Measurements from ENCODE around the gene P2RY2.
A peak's percentile ranks its signal among the peaks of the same experiment; 100 is the strongest.

P2RY2 gene

GRCh38 chr11:73218106-73218829, at the start of gene P2RY2:
Gene P2RY2, plus strand, starts transcription at chr11:73218281. Its CDS starts 15,879 bp downstream, at chr11:73234160.
- peaks cover 16% of the 10 kb centered on the region for H3K4me1 ChIP-seq (ENCODE audit: control insufficient read depth, insufficient read depth, low read length)
- H3K9ac ChIP-seq (ENCODE audit: low read length): no peak within 1 kb of the TSS
- no peaks in the 10 kb centered on the region for H3K36me3 ChIP-seq (ENCODE audit: control insufficient read depth, insufficient read depth, low read length)
- H3K9me3 ChIP-seq (ENCODE audit: control insufficient read depth, low read length): no peaks in the 10 kb centered on the region
- H3K27me3 ChIP-seq (ENCODE audit: control insufficient read depth, insufficient read depth, low read length): peaks cover 29% of the 10 kb centered on the region
- peak within 1 kb of the TSS; percentile 35 for H3K4me3 ChIP-seq (ENCODE audit: low read length)

GRCh38 chr11:73168925-73169579, 49.0 kb upstream of the P2RY2 start:
- H3K9me3 ChIP-seq (ENCODE audit: control insufficient read depth, low read length): no peaks in the 10 kb centered on the region
- H3K36me3 ChIP-seq (ENCODE audit: control insufficient read depth, insufficient read depth, low read length): no peaks in the 10 kb centered on the region
- no peaks in the 10 kb centered on the region for H3K27me3 ChIP-seq (ENCODE audit: control insufficient read depth, insufficient read depth, low read length)
- no peak overlapping the region for H3K9ac ChIP-seq (ENCODE audit: low read length)
- no peak overlapping the region for H3K4me3 ChIP-seq (ENCODE audit: low read length)
- peaks cover 8% of the 10 kb centered on the region for H3K4me1 ChIP-seq (ENCODE audit: control insufficient read depth, insufficient read depth, low read length)

DNA sequence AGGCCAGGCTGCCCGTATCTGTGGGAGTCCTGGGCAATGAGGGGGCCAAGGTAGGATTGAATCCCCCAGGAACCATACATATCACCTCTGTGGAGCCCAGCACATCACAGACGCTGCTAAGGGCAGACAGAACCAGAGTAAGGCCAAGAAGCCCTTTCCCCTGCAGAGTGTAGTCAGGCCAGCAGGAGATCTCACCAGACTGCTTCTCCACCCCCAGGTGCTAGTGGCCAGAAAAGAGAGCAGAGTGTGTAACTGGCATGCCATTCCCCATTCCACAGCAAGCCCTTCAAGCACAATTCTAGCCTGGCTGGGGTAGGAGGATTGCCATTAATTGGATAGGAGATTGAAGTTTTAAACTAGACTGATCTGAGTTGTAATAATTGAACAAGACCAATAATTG, 47.9 kb upstream of the P2RY2 start:
- Histone ChIP-seq H3K27me3 (ENCODE audit: control insufficient read depth, insufficient read depth, low read length) (no peaks in the 10 kb centered on the region), H3K4me1 (ENCODE audit: control insufficient read depth, insufficient read depth, low read length) (peaks cover 8% of the 10 kb centered on the region), H3K4me3 (ENCODE audit: low read length) (no peak overlapping the region), H3K9me3 (ENCODE audit: control insufficient read depth, low read length) (no peaks in the 10 kb centered on the region), H3K36me3 (ENCODE audit: control insufficient read depth, insufficient read depth, low read length) (no peaks in the 10 kb centered on the region), H3K9ac (ENCODE audit: low read length) (no peak overlapping the region)

GRCh38 chr11:73171436-73172161, 46.5 kb upstream of the P2RY2 start:
- Histone ChIP-seq H3K36me3 (ENCODE audit: control insufficient read depth, insufficient read depth, low read length) (no peaks in the 10 kb centered on the region), H3K4me1 (ENCODE audit: control insufficient read depth, insufficient read depth, low read length) (peaks cover 18% of the 10 kb centered on the region), H3K9ac (ENCODE audit: low read length) (no peak overlapping the region)

DNA sequence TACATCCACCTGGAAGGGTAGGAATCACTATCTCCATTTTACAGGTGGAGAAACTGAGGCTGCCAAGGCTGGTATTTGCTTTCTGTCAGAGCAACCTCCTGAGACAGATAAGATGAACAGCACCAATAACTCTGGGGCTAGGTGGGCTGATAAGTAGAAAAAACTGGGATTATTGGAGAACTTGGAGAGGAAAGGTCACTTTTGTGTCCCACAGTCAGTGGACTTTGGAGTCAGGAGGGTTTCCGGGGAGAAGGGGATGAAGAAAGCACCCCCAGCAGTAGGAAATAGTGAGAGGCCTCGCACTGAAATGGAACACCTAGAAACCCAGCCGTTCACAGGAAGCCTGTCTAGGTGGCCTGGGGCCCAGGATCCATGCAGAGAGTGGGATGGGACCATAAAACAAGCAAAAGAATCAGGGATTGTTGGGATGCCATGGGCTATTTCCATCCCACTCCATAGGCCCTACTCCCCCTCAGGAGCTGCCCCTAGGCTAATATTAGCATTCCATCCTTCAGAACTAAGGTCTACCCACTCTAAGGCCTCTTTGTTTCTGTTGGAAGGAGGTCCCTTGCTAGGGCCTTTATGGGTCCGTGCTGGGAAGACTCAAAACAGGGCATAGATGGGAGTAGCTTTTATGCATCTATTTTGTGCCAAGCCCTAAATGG, 45.0 kb upstream of the P2RY2 start:
- H3K9me3 ChIP-seq (ENCODE audit: control insufficient read depth, low read length): no peaks in the 10 kb centered on the region
- H3K4me3 ChIP-seq (ENCODE audit: low read length): no peak overlapping the region
- H3K36me3 ChIP-seq (ENCODE audit: control insufficient read depth, insufficient read depth, low read length): no peaks in the 10 kb centered on the region
- H3K4me1 ChIP-seq (ENCODE audit: control insufficient read depth, insufficient read depth, low read length): peaks cover 29% of the 10 kb centered on the region
- H3K9ac ChIP-seq (ENCODE audit: low read length): no peak overlapping the region
- no peaks in the 10 kb centered on the region for H3K27me3 ChIP-seq (ENCODE audit: control insufficient read depth, insufficient read depth, low read length)

More at GRCh38 chr11:73171436-73172161, 46.5 kb upstream of the P2RY2 start:
- Histone ChIP-seq H3K4me3 (ENCODE audit: low read length) (no peak overlapping the region), H3K9me3 (ENCODE audit: control insufficient read depth, low read length) (no peaks in the 10 kb centered on the region), H3K27me3 (ENCODE audit: control insufficient read depth, insufficient read depth, low read length) (no peaks in the 10 kb centered on the region)

DNA sequence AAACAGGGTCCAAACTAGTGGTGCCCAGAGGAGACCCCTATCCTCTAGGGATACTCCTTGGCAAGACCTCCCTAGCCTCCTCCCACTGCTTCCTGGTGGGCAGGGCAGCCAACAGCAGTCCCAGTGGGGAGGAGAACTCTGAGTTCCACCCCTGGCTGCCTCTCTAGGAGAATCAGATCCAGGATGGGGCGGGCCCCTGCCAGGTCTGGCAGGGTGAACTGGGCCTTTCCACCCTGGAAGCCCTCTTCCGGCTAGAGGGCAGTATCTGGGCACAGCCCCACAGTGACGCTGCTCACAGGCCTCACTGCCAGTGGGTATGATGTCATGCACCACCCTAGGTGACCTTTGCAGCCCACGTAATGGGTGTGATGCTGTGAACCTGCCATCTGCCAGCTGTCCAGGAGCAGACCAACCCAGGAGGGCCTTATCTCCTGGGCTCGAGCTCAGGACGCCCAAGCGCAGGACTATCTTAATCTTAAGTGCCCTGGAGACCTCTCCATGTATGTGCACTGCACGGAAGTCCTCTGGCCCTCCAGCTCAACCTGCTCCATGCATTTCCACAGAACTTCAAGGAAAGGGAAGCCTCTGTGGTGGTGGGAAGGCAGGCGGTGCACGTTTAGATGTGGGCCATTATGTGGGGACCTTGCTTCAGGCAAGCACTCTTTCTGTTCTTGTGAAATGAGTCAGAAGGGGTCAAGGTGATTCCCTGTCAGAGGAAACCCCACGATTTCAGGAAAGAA, 44.2 kb upstream of the P2RY2 start:
- Histone ChIP-seq H3K9ac (ENCODE audit: low read length) (no peak overlapping the region), H3K36me3 (ENCODE audit: control insufficient read depth, insufficient read depth, low read length) (no peaks in the 10 kb centered on the region), H3K9me3 (ENCODE audit: control insufficient read depth, low read length) (no peaks in the 10 kb centered on the region), H3K27me3 (ENCODE audit: control insufficient read depth, insufficient read depth, low read length) (peaks cover 6% of the 10 kb centered on the region), H3K4me3 (ENCODE audit: low read length) (no peak overlapping the region), H3K4me1 (ENCODE audit: control insufficient read depth, insufficient read depth, low read length) (peaks cover 31% of the 10 kb centered on the region)

- H3K9ac ChIP-seq (ENCODE audit: low read length): no peak overlapping the region
- H3K9me3 ChIP-seq (ENCODE audit: control insufficient read depth, low read length): no peaks in the 10 kb centered on the region
- no peaks in the 10 kb centered on the region for H3K36me3 ChIP-seq (ENCODE audit: control insufficient read depth, insufficient read depth, low read length)
- peaks cover 7% of the 10 kb centered on the region for H3K27me3 ChIP-seq (ENCODE audit: control insufficient read depth, insufficient read depth, low read length)
- peaks cover 31% of the 10 kb centered on the region for H3K4me1 ChIP-seq (ENCODE audit: control insufficient read depth, insufficient read depth, low read length)
- no peak overlapping the region for H3K4me3 ChIP-seq (ENCODE audit: low read length)
Measured at GRCh38 chr11:73174495-73174791, 43.6 kb upstream of the P2RY2 start.

DNA sequence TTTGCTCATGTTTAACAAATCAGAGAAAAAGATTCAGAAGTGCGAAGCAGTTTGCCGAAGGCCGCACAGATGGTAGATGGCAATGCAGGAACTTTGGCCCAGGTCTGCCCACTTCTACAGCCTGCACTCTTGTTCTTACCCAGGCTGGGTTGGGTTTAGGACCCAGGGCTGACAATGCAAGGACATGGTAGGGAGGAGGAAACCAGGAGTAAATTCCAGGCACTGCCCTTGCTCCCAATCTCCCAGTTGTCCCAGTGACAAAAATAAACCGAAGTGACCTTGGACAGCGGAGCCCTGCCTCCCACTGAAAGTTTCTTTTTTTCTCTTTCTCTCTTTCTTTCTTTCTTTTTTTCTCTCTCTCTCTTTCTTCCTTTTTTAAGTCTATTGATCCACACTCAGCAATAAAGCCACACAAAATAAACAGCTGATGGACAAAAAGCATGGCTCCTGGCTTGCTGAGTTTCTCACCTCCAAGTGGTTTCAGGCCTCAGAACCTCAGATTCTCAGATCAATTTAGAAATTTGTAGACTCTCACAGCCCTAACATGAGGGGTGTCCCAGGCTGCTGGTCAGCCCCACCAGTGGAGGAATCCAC, 42.4 kb upstream of the P2RY2 start:
- H3K36me3 ChIP-seq (ENCODE audit: control insufficient read depth, insufficient read depth, low read length): no peaks in the 10 kb centered on the region
- peaks cover 31% of the 10 kb centered on the region for H3K4me1 ChIP-seq (ENCODE audit: control insufficient read depth, insufficient read depth, low read length)
- peaks cover 7% of the 10 kb centered on the region for H3K27me3 ChIP-seq (ENCODE audit: control insufficient read depth, insufficient read depth, low read length)
- H3K9ac ChIP-seq (ENCODE audit: low read length): no peak overlapping the region
- no peaks in the 10 kb centered on the region for H3K9me3 ChIP-seq (ENCODE audit: control insufficient read depth, low read length)
- no peak overlapping the region for H3K4me3 ChIP-seq (ENCODE audit: low read length)

DNA sequence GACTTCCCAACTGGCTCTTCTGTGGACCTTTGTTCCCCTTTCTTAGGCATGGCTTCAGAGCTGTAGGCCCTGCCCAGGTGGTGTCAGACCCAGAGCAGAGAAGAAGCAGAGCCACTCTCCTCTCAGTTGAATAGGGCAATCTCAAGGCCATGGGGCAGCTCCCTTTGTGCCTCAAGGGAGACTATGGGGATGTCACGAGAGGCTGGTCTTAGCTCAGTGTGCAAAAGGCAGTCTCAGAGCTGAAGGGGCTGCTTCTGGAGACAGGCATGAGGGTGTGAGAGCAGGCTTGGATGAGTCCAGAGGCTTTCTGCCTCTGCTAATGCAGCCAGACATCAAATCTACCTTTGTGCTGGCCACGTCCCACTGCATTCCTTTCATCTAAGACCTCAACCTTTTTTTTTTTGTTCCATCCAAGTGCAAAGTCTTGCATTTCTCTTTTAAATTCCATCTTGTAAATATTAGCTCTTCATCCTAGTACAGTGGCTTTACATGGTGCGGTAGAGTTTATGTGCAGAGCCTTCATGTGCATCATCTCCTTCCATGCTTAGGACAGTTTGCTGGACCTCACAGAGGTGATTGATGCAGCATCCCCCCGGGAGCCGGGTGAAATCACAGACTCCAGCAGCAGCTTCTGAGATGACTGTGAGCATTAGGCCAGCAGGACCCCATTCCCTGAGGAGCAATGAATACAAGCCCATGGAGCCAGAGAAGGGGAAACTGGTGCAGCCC, 41.8 kb upstream of the P2RY2 start:
- H3K9ac ChIP-seq (ENCODE audit: low read length): no peak overlapping the region
- H3K4me3 ChIP-seq (ENCODE audit: low read length): no peak overlapping the region
- peaks cover 31% of the 10 kb centered on the region for H3K4me1 ChIP-seq (ENCODE audit: control insufficient read depth, insufficient read depth, low read length)
- H3K9me3 ChIP-seq (ENCODE audit: control insufficient read depth, low read length): no peaks in the 10 kb centered on the region
- H3K36me3 ChIP-seq (ENCODE audit: control insufficient read depth, insufficient read depth, low read length): no peaks in the 10 kb centered on the region
- peaks cover 7% of the 10 kb centered on the region for H3K27me3 ChIP-seq (ENCODE audit: control insufficient read depth, insufficient read depth, low read length)

- Histone ChIP-seq H3K9ac (ENCODE audit: low read length) (no peak overlapping the region), H3K4me3 (ENCODE audit: low read length) (no peak overlapping the region), H3K4me1 (ENCODE audit: control insufficient read depth, insufficient read depth, low read length) (peaks cover 31% of the 10 kb centered on the region), H3K9me3 (ENCODE audit: control insufficient read depth, low read length) (no peaks in the 10 kb centered on the region), H3K27me3 (ENCODE audit: control insufficient read depth, insufficient read depth, low read length) (peaks cover 7% of the 10 kb centered on the region), H3K36me3 (ENCODE audit: control insufficient read depth, insufficient read depth, low read length) (no peaks in the 10 kb centered on the region)
Measured at GRCh38 chr11:73176874-73177155, 41.3 kb upstream of the P2RY2 start.

DNA sequence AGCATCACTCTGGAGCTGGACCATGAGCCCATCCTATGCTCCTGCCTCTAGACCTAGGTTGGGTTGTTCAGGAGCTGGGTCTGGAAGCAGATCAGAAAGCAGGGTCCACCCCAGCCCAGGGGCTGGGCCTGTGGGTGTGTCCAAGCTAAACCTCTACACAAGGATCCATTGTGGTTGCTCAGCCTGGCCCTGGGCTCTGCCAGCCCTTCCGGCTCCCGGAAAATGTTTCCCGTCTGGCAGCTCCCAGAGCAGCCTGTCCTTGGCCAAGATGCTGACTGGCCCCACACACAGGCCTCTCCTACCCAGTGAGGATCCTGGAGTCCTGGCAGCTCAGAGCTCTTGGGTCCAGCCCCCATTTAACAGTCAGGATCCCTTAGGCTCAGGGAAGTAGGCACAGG, 40.7 kb upstream of the P2RY2 start:
- Histone ChIP-seq H3K4me1 (ENCODE audit: control insufficient read depth, insufficient read depth, low read length) (peaks cover 32% of the 10 kb centered on the region), H3K9me3 (ENCODE audit: control insufficient read depth, low read length) (no peaks in the 10 kb centered on the region), H3K4me3 (ENCODE audit: low read length) (no peak overlapping the region), H3K36me3 (ENCODE audit: control insufficient read depth, insufficient read depth, low read length) (no peaks in the 10 kb centered on the region), H3K9ac (ENCODE audit: low read length) (no peak overlapping the region), H3K27me3 (ENCODE audit: control insufficient read depth, insufficient read depth, low read length) (peaks cover 7% of the 10 kb centered on the region)
